ENCODE results near the gene ZDHHC21.

Gene ZDHHC21

DNA sequence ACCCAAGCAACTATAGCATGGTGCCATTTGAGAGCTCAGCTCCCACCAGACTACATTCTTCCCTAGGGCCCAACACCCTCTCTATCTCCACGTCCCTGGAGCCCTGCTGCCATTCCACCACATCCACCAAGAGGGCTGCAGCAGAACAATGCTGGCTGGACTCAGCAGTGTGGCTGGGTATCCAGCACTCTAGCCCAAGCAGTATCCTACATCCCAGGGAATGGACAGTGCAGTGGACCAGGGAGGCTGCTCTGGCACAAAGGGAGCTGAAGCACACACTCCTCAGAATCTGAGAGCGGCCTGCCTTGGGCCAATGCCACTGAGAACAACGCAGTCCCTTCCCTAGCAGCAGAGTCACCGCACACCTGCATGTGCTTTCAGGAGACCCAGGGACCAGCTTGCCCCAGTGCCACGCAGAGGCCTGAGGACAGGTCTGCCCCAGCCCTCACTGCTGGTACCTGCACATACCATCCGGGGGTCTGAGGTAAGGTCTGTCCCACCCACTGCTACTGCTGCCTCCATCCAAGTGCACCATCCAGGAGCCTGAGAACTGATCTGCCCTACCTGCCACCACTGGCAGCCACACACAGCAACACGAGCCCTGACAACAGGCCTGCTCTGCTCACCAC is 95.9 kb downstream of the ZDHHC21 start:
- no peak for FAIRE-seq

DNA sequence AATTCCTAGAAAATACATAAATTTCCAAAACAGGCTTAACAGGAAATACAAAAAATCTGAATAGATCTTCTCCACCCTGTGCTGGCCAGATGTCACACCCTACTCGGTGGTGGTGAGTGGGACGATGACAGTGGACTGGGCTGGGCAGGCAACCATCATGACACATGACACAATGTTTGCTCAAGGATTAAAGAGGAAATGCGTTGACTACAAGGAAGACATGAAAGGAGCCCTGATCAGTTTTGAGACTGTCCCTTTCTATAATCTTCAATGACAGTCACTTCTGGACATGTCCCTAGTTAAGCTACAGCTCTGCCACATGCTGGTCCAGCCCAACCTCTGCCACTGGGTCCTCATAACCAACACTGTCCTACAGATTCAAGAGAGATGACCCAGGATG is 99.8 kb downstream of the ZDHHC21 start:
- FAIRE-seq, result no peak

DNA sequence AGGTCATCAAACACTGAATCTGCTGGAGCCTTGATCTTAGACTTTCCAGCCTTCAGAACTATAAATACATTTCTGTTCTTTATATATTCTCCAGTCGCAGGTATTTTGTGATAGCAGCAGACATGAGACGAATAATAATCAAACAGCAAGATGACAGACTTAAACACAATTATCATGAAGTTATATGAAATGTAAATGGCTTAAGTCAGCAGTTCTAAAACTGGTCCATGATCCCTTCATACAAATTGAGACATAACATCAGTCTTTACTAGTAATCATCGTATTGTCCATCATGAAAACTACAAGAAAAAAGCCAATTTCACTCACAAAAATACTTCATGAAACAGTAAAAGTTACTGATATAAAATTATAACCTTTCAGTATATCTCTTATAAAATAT is 101.8 kb downstream of the ZDHHC21 start:
- FAIRE-seq, result no peak

DNA sequence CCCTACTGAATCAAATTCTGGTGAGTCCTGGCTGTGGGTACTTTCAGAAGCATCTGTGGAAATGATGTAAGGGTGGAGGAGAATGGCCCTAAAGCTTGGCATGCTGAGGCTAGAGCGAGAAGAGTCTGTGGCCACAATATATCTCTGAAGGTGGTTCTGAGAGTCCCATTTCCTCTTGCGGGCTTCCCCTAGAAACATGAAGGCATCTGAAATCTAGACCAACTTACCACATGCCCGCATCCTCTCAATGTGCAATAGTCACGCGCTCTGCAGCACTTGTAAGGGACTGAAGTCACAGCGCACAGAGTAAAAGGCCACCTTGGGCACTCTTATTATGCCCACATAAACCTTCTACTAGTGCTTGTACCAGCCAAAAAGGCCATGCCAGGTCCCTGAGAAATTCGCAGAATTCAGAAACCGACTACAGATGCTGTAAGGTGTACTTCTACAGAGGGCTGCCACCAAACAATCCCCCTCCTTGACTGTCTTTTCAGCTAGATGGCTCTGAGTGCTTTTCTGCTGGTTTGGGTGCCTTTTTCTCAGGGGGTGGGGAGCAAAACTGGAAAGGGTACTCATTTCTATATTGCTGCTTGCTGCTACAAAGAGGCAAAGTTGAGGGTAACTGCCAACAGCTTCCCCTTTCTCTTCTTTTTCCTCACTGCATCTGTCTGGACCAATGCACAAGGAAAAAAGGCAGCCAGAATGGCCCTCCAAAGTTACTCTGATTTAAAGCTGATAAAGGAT is 107.3 kb downstream of the ZDHHC21 start:
- no peak for FAIRE-seq

DNA sequence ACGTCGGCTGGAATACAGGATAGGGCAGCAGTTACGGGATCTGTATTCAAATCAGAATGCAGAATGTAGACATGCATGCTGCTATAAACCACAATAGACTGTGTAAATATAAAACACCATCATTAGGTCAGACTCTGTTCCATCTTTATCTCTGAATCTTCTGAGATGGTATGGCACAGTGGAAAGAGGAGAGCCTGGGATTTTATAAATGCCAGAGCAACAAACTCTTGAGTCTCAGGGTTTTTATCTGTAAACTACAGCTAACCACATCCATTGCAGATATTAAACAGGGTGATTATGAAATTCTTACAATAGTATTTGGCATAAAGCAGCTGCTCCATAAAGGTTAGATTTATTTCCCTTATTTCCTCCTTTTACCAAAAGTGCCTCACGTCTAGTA is 108.7 kb downstream of the ZDHHC21 start:
- no peak for FAIRE-seq

DNA sequence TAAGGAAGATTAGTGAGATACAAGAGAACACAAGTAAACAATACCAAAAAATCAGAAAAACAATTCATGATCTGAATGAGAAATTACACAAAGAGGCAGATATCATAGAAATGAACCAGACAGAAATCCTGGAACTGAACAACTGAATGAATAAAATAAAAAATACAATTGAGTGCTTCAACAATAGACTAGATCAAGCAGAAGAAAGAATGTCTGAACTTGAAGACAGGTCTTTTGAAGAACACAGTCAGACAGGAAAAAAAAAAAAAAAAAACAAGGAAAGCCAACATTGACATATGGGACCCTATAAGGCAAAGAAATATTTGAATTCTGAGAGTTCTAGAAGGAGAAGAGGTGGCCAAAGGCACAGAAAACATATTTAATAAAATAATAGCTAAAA is 115.2 kb downstream of the ZDHHC21 start:
- no peak for FAIRE-seq

DNA sequence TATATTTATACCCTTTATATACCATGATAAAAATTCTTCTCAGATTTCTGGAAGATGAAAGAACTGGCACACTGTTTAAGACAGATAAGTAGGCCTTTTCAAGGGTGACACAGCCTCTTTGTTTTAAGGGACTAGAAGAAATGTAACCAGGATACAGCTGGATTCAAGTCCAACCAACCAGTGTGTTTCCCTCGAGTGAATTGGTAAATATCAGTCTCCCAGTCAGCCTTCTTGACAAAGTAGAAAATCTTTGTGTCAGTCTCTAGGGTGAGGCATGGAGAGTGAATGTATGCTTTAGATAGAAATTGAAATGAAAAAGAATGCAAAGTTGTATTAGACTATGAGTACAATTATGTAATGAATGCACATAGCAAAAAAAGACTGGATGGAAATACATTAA is 119.1 kb downstream of the ZDHHC21 start:
- no peak for FAIRE-seq

DNA sequence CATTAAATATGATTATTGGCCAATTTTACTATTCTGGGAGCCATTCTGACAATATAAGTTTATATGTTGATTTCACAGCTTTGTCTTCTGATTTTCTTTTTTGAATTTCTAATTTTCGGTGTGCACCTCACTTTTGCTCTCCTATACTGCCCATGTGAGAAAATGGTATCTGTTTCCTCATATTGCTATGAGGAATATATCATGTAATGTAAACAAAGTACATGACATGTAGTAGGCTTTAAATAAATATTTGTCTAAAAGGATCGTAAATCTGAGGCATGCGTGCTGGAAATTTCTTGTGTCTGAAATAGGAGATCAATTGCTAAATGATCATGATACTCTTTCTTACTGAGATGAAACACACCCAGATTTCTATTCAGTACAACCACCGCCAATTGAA is 119.9 kb downstream of the ZDHHC21 start:
- no peak for FAIRE-seq

DNA sequence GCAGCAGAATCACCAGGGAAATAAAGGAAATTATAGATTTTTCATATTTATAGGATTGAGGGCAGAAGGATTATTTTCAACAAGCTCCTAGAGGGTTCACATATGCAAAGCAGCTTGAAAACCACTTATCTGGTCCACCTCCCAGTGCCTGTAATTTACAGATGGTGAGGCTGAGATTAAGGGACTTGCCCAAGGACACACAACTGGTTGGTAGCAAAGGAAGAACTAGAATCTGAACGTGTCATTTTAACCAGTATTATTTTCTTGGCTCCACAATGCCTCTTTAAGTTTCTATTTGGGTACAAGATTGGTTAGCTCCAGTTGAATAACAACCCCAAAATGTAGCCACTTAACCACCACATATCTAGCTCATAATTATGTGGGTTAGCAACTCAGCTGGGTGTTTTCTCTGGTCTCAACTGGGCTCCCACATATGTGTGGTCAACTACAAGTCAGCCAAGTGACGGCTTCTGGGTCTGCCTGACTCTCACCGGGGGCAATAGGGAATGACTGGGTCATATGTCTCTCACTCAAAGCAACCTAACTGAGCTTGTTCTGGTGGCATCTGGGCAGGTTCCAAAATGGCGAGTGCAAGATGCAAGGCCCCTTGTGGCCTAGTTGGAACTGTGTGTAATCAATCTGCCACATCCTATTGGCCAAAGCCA is 127.7 kb downstream of the ZDHHC21 start:
- FAIRE-seq, result no peak

DNA sequence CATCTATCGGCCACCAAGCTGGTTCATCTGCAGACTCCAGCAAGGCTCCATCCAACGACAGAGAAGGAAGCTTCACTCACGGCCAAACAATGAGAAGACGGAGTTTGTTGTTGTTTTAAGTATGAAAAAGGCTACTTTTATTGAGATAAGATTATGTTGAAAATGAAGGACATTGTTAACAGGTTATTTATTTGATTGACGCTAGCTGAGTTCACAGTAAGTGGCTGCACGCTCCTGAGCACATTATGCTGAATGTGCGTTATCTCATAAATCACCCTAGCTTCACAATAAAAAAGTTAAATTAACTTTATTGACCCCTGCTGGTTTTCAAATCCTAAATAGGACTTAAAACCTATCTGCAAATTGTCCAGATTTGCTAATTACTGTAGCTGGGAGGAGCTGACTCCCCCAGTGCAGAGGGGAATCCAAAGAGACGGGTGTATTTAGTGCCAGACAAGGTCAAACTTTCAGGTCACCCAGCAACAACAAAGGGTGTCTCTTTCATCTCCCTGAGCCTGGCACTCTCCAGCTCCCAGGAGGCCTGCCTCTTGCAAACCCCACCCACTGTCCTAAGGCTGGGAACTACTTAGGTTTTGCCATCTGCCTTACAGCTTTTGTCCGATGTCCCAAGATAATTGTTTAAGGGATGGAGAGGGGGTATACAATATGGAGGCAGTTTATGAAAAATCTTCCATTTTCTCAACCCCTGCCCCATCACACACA is 129.2 kb downstream of the ZDHHC21 start:
- FAIRE-seq, result no peak

DNA sequence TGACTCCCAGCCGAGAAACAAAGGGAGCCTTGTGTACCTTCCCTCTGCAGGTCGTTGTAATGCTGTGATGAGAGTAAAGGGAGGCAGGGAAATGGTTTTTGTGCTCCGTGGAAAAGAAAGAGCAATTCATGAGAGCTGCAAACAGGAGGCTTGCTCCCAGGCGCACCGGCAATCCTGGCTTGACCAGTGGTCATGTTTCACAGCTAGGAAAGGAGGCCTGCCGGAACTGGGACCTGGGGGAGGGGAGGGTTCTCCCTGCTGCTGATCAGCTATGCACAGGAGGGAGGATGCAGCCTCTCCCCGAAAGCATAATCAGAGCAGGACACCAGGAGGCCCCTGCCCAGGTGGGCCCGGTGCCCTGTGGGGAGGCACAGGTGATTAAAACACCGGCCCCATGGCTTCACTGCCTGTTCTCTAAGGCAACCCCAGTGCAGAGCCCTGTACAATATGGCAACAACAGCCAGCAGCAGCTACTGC is 131.3 kb downstream of the ZDHHC21 start:
- no peak for FAIRE-seq

Data from TTC549 (cell line).